SU-DHL-6 (cell line): ENCODE measurements around the gene BBS1.

ENCODE experiments used
- H2AFZ ChIP-seq: fragments of 200-600 bp; sonication (generic); 2 replicates; pipeline ENCODE4 v1.6.1; 2014; ENCODE audit warnings: low read depth, mild to moderate bottlenecking, moderate library complexity, mixed read lengths, antibody characterized with exemption, low read length; ENCODE audit not compliant: severe bottlenecking
- H3F3A ChIP-seq: fragments of 200-600 bp; shearing (Covaris generic); 2 replicates; pipeline ENCODE4 v1.6.0; 2016; ENCODE audit warnings: antibody characterized with exemption, mild to moderate bottlenecking; ENCODE audit not compliant: insufficient read depth
- H3K27ac ChIP-seq: fragments of 200-600 bp; sonication (generic); 2 replicates; pipeline ENCODE4 v1.5.1; 2016; ENCODE audit warnings: low read depth, mild to moderate bottlenecking, low read length, moderate library complexity, mixed read lengths
- H3K27me3 ChIP-seq: fragments of 200-600 bp; sonication (generic), shearing (Covaris generic); 2 replicates; pipeline ENCODE4 v1.6.0; 2014; ENCODE audit warnings: mild to moderate bottlenecking, low read length
- H3K36me3 ChIP-seq: fragments of 200-600 bp; sonication (generic); 2 replicates; pipeline ENCODE4 v1.6.1; 2014; ENCODE audit warnings: mild to moderate bottlenecking, low read length, mixed read lengths
- H3K4me2 ChIP-seq: fragments of 300-600, 200-600 bp; shearing (Covaris generic), sonication (generic); 2 replicates; pipeline ENCODE4 v1.6.0; 2014; ENCODE audit warnings: low read length, low read depth, mild to moderate bottlenecking; ENCODE audit not compliant: poor library complexity, severe bottlenecking
- H3K4me3 ChIP-seq: fragments of 200-600 bp; sonication (generic); 2 replicates; pipeline ENCODE4 v1.5.1; 2014; ENCODE audit warnings: antibody characterized with exemption, low read length, mild to moderate bottlenecking, mixed read lengths; ENCODE audit not compliant: insufficient read depth, poor library complexity, severe bottlenecking
- H3K79me2 ChIP-seq: fragments of 200-600 bp; sonication (generic); 2 replicates; pipeline ENCODE4 v1.6.1; 2014; ENCODE audit warnings: mild to moderate bottlenecking, low read length, moderate library complexity; ENCODE audit not compliant: insufficient read depth
- H3K9ac ChIP-seq: fragments of 200-600 bp; sonication (generic); 2 replicates; pipeline ENCODE4 v1.7.0; 2014; ENCODE audit warnings: mild to moderate bottlenecking, low read length
- H3K9me2 ChIP-seq: fragments of 200-600 bp; sonication (generic); replicated peaks from 2 replicates; pipeline ENCODE4 v1.6.1; 2014; ENCODE audit warnings: low read length; ENCODE audit not compliant: insufficient read depth
- H3K9me3 ChIP-seq: fragments of 200-600 bp; sonication (generic); 2 replicates; pipeline ENCODE4 v1.6.1; 2014; ENCODE audit warnings: low read length, mixed read lengths; ENCODE audit not compliant: insufficient read depth
- H4K20me1 ChIP-seq: fragments of 200-600 bp; sonication (generic); 2 replicates; pipeline ENCODE4 v1.6.1; 2014; ENCODE audit warnings: low read depth, mild to moderate bottlenecking, antibody characterized with exemption, low read length, moderate library complexity, mixed read lengths
- EZH2phosphoT487 ChIP-seq: fragments of 200-600 bp; sonication (generic), shearing (Covaris generic); conservative IDR thresholded peaks from 2 replicates; pipeline ENCODE4 v1.6.1; 2018; ENCODE audit warnings: mild to moderate bottlenecking, antibody characterized with exemption, low read length, moderate library complexity, mixed read lengths
- TF ChIP-seq, protein P1 (sequence below): fragments of 200-600 bp; sonication (generic); IDR thresholded peaks from one replicate; pipeline ENCODE4 v1.5.1; 2017; ENCODE audit warnings: antibody characterized with exemption, mild to moderate bottlenecking, low read length, moderate library complexity; ENCODE audit not compliant: insufficient read depth, poor library complexity, severe bottlenecking

BBS1 gene

DNA sequence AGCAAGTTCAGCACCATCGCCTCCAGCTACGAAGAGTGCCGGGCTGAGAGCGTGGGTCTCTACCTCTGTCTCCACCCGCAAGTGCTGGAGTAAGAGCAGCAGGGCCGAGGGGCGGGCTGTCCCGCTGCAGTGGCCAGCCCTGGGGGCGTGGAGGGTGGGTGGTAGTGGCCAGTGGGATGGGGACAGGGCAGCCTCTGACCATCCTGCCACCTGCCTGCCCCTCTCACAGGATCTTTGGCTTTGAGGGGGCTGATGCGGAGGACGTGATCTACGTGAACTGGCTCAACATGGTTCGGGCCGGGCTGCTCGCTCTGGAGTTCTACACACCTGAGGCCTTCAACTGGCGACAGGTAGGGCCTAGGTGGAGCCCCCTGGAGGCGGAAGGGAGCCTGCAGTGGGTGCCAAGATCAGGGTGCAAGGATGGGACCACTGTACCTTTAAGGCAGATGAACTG, 15.0 kb upstream of the BBS1 start:
- H3K9ac ChIP-seq = no peak overlapping the region
- no peaks in the 10 kb centered on the region for H3K27me3 ChIP-seq
- no peaks in the 10 kb centered on the region for H3K9me3 ChIP-seq
- no peaks in the 10 kb centered on the region for H3F3A ChIP-seq
- no peak for TF ChIP-seq EZH2phosphoT487
- TF ChIP-seq, protein P1, sequence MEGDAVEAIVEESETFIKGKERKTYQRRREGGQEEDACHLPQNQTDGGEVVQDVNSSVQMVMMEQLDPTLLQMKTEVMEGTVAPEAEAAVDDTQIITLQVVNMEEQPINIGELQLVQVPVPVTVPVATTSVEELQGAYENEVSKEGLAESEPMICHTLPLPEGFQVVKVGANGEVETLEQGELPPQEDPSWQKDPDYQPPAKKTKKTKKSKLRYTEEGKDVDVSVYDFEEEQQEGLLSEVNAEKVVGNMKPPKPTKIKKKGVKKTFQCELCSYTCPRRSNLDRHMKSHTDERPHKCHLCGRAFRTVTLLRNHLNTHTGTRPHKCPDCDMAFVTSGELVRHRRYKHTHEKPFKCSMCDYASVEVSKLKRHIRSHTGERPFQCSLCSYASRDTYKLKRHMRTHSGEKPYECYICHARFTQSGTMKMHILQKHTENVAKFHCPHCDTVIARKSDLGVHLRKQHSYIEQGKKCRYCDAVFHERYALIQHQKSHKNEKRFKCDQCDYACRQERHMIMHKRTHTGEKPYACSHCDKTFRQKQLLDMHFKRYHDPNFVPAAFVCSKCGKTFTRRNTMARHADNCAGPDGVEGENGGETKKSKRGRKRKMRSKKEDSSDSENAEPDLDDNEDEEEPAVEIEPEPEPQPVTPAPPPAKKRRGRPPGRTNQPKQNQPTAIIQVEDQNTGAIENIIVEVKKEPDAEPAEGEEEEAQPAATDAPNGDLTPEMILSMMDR = peak; percentile 21
- H3K27ac ChIP-seq = no peak overlapping the region
- no peaks in the 10 kb centered on the region for H4K20me1 ChIP-seq
- no peaks in the 10 kb centered on the region for H3K36me3 ChIP-seq
- no peaks in the 10 kb centered on the region for H3K79me2 ChIP-seq
- H3K4me2 ChIP-seq = no peak overlapping the region
- no peak overlapping the region for H3K4me3 ChIP-seq
- H3K9me2 ChIP-seq = no peaks in the 10 kb centered on the region
- H2AFZ ChIP-seq = no peak overlapping the region

DNA sequence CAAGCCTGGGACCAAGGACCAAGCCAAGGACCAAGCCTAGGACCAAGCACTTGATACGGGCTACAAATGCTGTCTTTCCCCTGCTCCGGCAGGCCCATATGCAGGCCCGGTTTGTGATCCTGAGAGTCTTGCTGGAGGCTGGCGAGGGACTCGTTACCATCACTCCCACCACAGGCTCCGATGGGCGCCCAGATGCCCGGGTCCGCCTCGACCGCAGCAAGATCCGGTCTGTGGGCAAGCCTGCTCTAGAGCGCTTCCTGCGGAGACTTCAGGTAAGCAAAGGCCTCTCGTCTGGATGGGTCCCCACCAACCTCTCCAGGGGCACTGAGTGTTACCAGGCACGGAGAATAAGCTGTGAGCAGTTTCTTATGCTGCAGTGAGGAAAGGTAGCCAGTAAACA, 13.2 kb upstream of the BBS1 start:
- no peak overlapping the region for H2AFZ ChIP-seq
- H3K27ac ChIP-seq = no peak overlapping the region
- H3K4me2 ChIP-seq = no peak overlapping the region
- H3K4me3 ChIP-seq = no peak overlapping the region
- no peaks in the 10 kb centered on the region for H3K9me3 ChIP-seq
- H3K79me2 ChIP-seq = no peaks in the 10 kb centered on the region
- no peaks in the 10 kb centered on the region for H3K27me3 ChIP-seq
- no peak overlapping the region for H3K9ac ChIP-seq
- no peaks in the 10 kb centered on the region for H4K20me1 ChIP-seq
- no peaks in the 10 kb centered on the region for H3K36me3 ChIP-seq
- TF ChIP-seq, protein P1 = no peak
- no peak for TF ChIP-seq EZH2phosphoT487
- H3K9me2 ChIP-seq = no peaks in the 10 kb centered on the region
- no peaks in the 10 kb centered on the region for H3F3A ChIP-seq

DNA sequence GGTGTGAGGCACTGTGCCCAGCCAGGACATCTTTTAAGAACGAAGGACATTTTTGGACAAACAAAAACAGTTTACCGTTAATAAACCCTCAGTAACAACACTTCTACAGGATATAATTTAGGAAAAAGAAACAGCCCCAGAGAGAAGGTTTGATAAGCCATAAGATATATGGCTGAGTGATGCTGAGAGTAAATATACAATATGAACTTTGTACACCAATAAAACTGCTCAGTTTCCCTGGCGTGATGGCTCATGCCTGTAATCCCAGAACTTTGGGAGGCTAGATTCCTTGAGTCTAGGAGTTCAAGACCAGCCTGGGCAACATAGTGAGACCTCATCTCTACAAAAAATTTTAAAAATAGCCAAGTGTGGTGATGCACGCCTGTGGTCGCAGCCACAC, 11.9 kb upstream of the BBS1 start:
- Histone ChIP-seq H3K4me2 (no peak overlapping the region), H3K36me3 (no peaks in the 10 kb centered on the region), H3K4me3 (no peak overlapping the region), H3K9ac (no peak overlapping the region), H3K27me3 (no peaks in the 10 kb centered on the region), H3K27ac (no peak overlapping the region), H2AFZ (no peak overlapping the region), H3K9me2 (no peaks in the 10 kb centered on the region), H4K20me1 (no peaks in the 10 kb centered on the region), H3K79me2 (no peaks in the 10 kb centered on the region), H3F3A (no peaks in the 10 kb centered on the region), H3K9me3 (no peaks in the 10 kb centered on the region)
- TF ChIP-seq EZH2phosphoT487 = no peak
- TF ChIP-seq, protein P1 = no peak
